ENCODE measurements around the gene TRIM23.

DNA sequence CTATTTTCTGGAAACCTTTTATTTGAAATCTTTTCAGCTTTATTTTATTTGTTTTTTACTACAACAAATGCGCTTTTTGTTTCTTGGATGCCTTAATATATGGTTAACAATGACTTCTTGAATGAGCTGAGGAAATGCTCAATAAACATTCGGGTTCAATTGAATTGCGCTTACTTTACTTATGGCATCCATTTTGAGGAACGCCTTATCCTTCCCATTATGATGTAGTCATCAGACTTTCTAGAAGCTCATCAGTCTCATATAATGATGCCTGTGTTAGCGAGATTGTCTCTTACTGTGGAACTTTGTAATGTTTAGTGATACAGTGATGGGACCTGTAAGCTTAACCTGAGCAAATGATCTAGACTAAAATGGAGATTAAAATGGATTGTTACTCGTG is 1.6 kb upstream of the TRIM23 start:
- TF ChIP-seq, protein P1, sequence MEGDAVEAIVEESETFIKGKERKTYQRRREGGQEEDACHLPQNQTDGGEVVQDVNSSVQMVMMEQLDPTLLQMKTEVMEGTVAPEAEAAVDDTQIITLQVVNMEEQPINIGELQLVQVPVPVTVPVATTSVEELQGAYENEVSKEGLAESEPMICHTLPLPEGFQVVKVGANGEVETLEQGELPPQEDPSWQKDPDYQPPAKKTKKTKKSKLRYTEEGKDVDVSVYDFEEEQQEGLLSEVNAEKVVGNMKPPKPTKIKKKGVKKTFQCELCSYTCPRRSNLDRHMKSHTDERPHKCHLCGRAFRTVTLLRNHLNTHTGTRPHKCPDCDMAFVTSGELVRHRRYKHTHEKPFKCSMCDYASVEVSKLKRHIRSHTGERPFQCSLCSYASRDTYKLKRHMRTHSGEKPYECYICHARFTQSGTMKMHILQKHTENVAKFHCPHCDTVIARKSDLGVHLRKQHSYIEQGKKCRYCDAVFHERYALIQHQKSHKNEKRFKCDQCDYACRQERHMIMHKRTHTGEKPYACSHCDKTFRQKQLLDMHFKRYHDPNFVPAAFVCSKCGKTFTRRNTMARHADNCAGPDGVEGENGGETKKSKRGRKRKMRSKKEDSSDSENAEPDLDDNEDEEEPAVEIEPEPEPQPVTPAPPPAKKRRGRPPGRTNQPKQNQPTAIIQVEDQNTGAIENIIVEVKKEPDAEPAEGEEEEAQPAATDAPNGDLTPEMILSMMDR (IDR thresholded peaks at IDR 0.05), result no peak
- no peak for TF ChIP-seq POLR2A (IDR thresholded peaks at IDR 0.05)
